Measurements from ENCODE around the gene HOOK2. TPM values are rescaled to one million over a fixed set of nuclear protein-coding genes. Genes with fewer than 3 reads are reported as not detected.

Gene HOOK2
- total and polyA plus RNA-seq, 9 of the 15 experiments (the other 6 are each of a cell fraction or from before 2014, with no cell fraction given) = 1.3 to 17.2 (median 9.9) TPM

GRCh38 chr19:12793290-12794195, 18.2 kb upstream of the HOOK2 start (continued):
- TF ChIP-seq MGA (IDR thresholded peaks at IDR 0.05) (peak; percentile 83), ZNF347 (CRISPR knock-in tag; IDR thresholded peaks at IDR 0.05; ENCODE audit: low read depth) (no peak)
